ENCODE data around the gene PDE4B.

- no peak for TF ChIP-seq CTCF (IDR thresholded peaks at IDR 0.05)
- TF ChIP-seq EZH2phosphoT487 (IDR thresholded peaks at IDR 0.05), result no peak
Measured at GRCh38 chr1:66311628-66312027, 518.9 kb downstream of the PDE4B start.
